ENCODE data around the gene WDR5.

GRCh38 chr9:134150557-134151214, 14.8 kb downstream of the WDR5 start:
- TF ChIP-seq CTCF (IDR thresholded peaks at IDR 0.05): no peak
- no peak for TF ChIP-seq POLR2A (IDR thresholded peaks at IDR 0.05)

Data from esophagus squamous epithelium (tissue), 4 donors.